Uterus (tissue), 4 donors: Measurements from ENCODE around the gene EXO5. TPM values are rescaled to one million over a fixed set of nuclear protein-coding genes. Genes with fewer than 3 reads are reported as not detected.

Experiments
- DNase-seq, 2 donors: peaks; one replicate each; pipeline ENCODE4 v3.0.0-alpha.2; 2019 to 2020
- H3K27ac ChIP-seq, 2 donors: fragments of 200-600 bp; sonication (generic); 1 replicate in 1 of 2; 2 replicates in 1 of 2; pipeline ENCODE4 v1.5.1; 2016 to 2018
- H3K27me3 ChIP-seq, 2 donors: fragments of 200-600 bp; sonication (generic); one replicate each; pipeline ENCODE4 v1.5.1; 2018 to 2019; ENCODE audit warnings: control low read depth in 1 of 2
- H3K36me3 ChIP-seq, 2 donors: fragments of 200-600 bp; sonication (generic); one replicate each; pipeline ENCODE4 v1.5.1; 2019; ENCODE audit warnings: control low read depth in 1 of 2
- H3K4me1 ChIP-seq, 2 donors: fragments of 200-600 bp; sonication (generic); one replicate each; pipeline ENCODE4 v1.5.1; 2018 to 2019; ENCODE audit warnings: control low read depth in 1 of 2
- H3K4me3 ChIP-seq, 2 donors: fragments of 200-600 bp; sonication (generic); 1 replicate in 1 of 2; 2 replicates in 1 of 2; pipeline ENCODE4 v1.5.1; 2018 to 2019; ENCODE audit warnings: mild to moderate bottlenecking in 1 of 2
- H3K9me3 ChIP-seq, 2 donors: fragments of 200-600 bp; sonication (generic); one replicate each; pipeline ENCODE4 v1.5.1; 2019; ENCODE audit warnings: control low read depth in 1 of 2
- CTCF ChIP-seq, 4 experiments: fragments of 200-600 bp in 2 of 4; fragments of 450-650 bp in 2 of 4; sonication (generic) in 2 of 4; IDR thresholded peaks; one replicate each; pipeline ENCODE4 v1.5.1; 2016 to 2019; ENCODE audit warnings: antibody characterized with exemption in 4 of 4, mild to moderate bottlenecking in 2 of 4, moderate library complexity in 1 of 4
- POLR2A ChIP-seq, 2 donors: fragments of 450-650 bp; IDR thresholded peaks; one replicate each; pipeline ENCODE4 v1.6.1; 2016; ENCODE audit warnings: antibody characterized with exemption in 2 of 2, mild to moderate bottlenecking in 1 of 2, moderate library complexity in 1 of 2
- intact Hi-C: fragments of 100-400 bp; cut with DNase I; formaldehyde crosslinking; loops from one replicate; pipeline ENCODE4 v1.15.1; 2023; ENCODE audit warnings: low total_unique reads
- total RNA-seq, 4 donors: library from RNA; depleted of rRNA in 3 of 4; stranded (reverse); fragments of >200 nt in 3 of 4; gene quantifications; one replicate each; pipeline versions ENCODE4 v1.1.0 to v1.2.4, GENCODE V29; 2014 to 2023
- donor health status: DM: yes; HTN: yes; CAD: no.

EXO5 gene
- total RNA-seq, 4 donors from 2014 or later = 5.3 to 22.6 (median 8.2) TPM

- no peaks in the 10 kb centered on the region for H3K4me1 ChIP-seq
- H3K27me3 ChIP-seq = no peaks in the 10 kb centered on the region
- H3K36me3 ChIP-seq = no peaks in the 10 kb centered on the region
- TF ChIP-seq CTCF (IDR thresholded peaks at IDR 0.05) (no peak), POLR2A (IDR thresholded peaks at IDR 0.05) (peak; percentile 16 to 62)
- peaks cover 0 to 3% of the 10 kb centered on the region in 2 donors for H3K9me3 ChIP-seq
- peak within 1 kb of the TSS; percentile 61 to 65 for H3K4me3 ChIP-seq
- DNase-seq = peak; percentile 37 to 73
- intact Hi-C loops = no loop called here
- H3K27ac ChIP-seq = peak within 1 kb of the TSS; percentile 15 to 64
Measured at GRCh38 chr1:40476924-40477677, 31.5 kb upstream of the EXO5 start, which contains the start of gene ZFP69. ZFP69 (plus strand) TSS chr1:40477290; CDS start chr1:40479362, 2,072 bp downstream.

DNA sequence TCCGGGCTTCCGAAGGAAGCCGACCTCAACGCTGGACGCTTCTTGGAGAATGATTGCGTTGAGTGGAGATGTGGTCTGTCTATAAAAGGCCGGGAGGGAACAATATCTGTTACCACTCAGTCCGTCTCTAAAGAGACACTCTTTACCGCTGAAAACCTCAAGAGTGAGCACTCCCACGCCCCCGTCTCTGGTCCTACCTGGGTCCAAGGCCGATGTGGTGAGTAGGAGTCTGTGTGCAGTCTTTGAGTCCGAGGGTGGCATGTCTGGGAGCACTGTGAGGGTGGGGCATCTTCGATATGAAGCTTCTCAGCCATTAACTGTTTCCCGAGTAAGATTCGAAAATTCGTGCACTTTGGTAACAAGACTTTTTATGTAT lies 30.9 kb upstream of the EXO5 start:
- Histone ChIP-seq H3K9me3 (peaks cover 0 to 3% of the 10 kb centered on the region in 2 donors), H3K4me1 (no peaks in the 10 kb centered on the region), H3K27me3 (no peaks in the 10 kb centered on the region), H3K4me3 (peak overlapping the region; percentile 61 to 65), H3K27ac (peak overlapping the region; percentile 15 to 64), H3K36me3 (no peaks in the 10 kb centered on the region)
- DNase-seq = peak in 1 of 2 donors; percentile 16
- intact Hi-C loops = no loop called here
- no peak for TF ChIP-seq CTCF (IDR thresholded peaks at IDR 0.05)
- no peak for TF ChIP-seq POLR2A (IDR thresholded peaks at IDR 0.05)

DNA sequence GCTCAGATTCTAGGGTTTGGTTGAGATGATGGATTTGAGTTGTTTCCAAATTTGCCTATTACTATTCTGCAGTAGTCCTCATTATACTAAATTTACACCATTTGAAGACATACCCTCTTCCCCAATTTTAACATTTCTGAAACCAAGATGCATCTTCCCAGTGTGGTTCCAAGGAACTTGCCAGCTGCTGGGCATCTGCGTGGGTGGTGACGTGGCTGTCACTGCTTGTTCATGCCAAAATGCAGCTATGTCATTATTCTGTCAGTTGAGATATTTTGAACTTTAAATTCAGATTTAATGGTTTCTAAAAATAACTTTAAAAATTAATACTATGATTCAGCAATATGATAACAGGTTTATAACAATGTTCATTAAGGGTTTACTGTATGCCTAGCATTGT lies 30.3 kb upstream of the EXO5 start:
- Histone ChIP-seq H3K4me3 (peak overlapping the region in 1 of 2 donors; percentile 65), H3K36me3 (no peaks in the 10 kb centered on the region), H3K27ac (no peak overlapping the region), H3K9me3 (peaks cover 0 to 3% of the 10 kb centered on the region in 2 donors), H3K4me1 (no peaks in the 10 kb centered on the region), H3K27me3 (no peaks in the 10 kb centered on the region)
- no peak for DNase-seq
- TF ChIP-seq CTCF (IDR thresholded peaks at IDR 0.05) = no peak
- no peak for TF ChIP-seq POLR2A (IDR thresholded peaks at IDR 0.05)
- intact Hi-C loops = no loop called here

- H3K27ac ChIP-seq = no peak overlapping the region
Measured at GRCh38 chr1:40479156-40479555, 29.4 kb upstream of the EXO5 start.

More at GRCh38 chr1:40479156-40479555, 29.4 kb upstream of the EXO5 start:
- Histone ChIP-seq H3K36me3 (no peaks in the 10 kb centered on the region), H3K4me1 (no peaks in the 10 kb centered on the region), H3K9me3 (peaks cover 0 to 3% of the 10 kb centered on the region in 2 donors), H3K4me3 (no peak overlapping the region), H3K27me3 (no peaks in the 10 kb centered on the region)
- TF ChIP-seq CTCF (IDR thresholded peaks at IDR 0.05) (no peak), POLR2A (IDR thresholded peaks at IDR 0.05) (no peak)
- no peak for DNase-seq
- intact Hi-C loops = no loop called here
